HG02678 (cell line): ENCODE measurements around the gene UBE2E1.
A peak's percentile ranks its signal among the peaks of the same experiment; 100 is the strongest.

Experiments used
- ATAC-seq: cut with Tn5 transposase; IDR thresholded peaks from one replicate; pipeline ENCODE4 v1.9.1; 2021; ENCODE audit warnings: mild to moderate bottlenecking, moderate library complexity; ENCODE audit not compliant: unreplicated experiment

Gene UBE2E1

GRCh38 chr3:23793528-23794134, 12.1 kb upstream of the UBE2E1 start:
- no peak for ATAC-seq

- ATAC-seq = no peak
Measured at GRCh38 chr3:23795096-23795495, 10.7 kb upstream of the UBE2E1 start.

GRCh38 chr3:23796518-23796917, 9.2 kb upstream of the UBE2E1 start:
- no peak for ATAC-seq

GRCh38 chr3:23797491-23797890, 8.3 kb upstream of the UBE2E1 start:
- peak; percentile 85 for ATAC-seq

GRCh38 chr3:23798456-23798855, 7.3 kb upstream of the UBE2E1 start:
- ATAC-seq = no peak

- no peak for ATAC-seq
Measured at GRCh38 chr3:23798876-23799275, 6.9 kb upstream of the UBE2E1 start.

- ATAC-seq = no peak
Measured at GRCh38 chr3:23800731-23801130, 5.0 kb upstream of the UBE2E1 start.

- no peak for ATAC-seq
Measured at GRCh38 chr3:23804441-23805209, 1.1 kb upstream of the UBE2E1 start.

- no peak for ATAC-seq
Measured at GRCh38 chr3:23805210-23805632, 534 bp upstream of the UBE2E1 start.

GRCh38 chr3:23806534-23807423, 1.0 kb downstream of the UBE2E1 start:
- ATAC-seq = peak; percentile 2

GRCh38 chr3:23807424-23808015, 1.8 kb downstream of the UBE2E1 start:
- no peak for ATAC-seq

GRCh38 chr3:23808525-23808924, 2.8 kb downstream of the UBE2E1 start:
- no peak for ATAC-seq

- ATAC-seq = peak; percentile 15
Measured at GRCh38 chr3:23809294-23809693, 3.5 kb downstream of the UBE2E1 start.

- ATAC-seq = no peak
Measured at GRCh38 chr3:23809840-23810342, 4.1 kb downstream of the UBE2E1 start.

GRCh38 chr3:23810343-23811184, 4.8 kb downstream of the UBE2E1 start:
- ATAC-seq = peak; percentile 28

GRCh38 chr3:23811185-23811527, 5.4 kb downstream of the UBE2E1 start:
- ATAC-seq = no peak

GRCh38 chr3:23811919-23812318, 6.2 kb downstream of the UBE2E1 start:
- ATAC-seq = peak; percentile 55

GRCh38 chr3:23815879-23816278, 10.1 kb downstream of the UBE2E1 start:
- no peak for ATAC-seq

GRCh38 chr3:23816721-23817120, 11.0 kb downstream of the UBE2E1 start:
- no peak for ATAC-seq
